Omental fat pad (tissue), 4 donors: ENCODE measurements around the gene PHF5A. TPM values are rescaled to one million over a fixed set of nuclear protein-coding genes. Genes with fewer than 3 reads are reported as not detected.
"Not testable (repeated sequence)": the region's sequence is repeated elsewhere in the genome, so short reads cannot be mapped to it uniquely, and the experiment has no call there.

Experiments used
- ATAC-seq: fragments of 150-250 bp; one replicate; pipeline ENCODE4 v1.9.1; 2016; ENCODE audit warnings: mild to moderate bottlenecking, moderate library complexity; ENCODE audit not compliant: low FRiP score
- DNase-seq: peaks from one replicate; pipeline ENCODE4 v3.0.0-alpha.2; 2019; ENCODE audit warnings: low spot score
- total RNA-seq, 4 donors: library from RNA; depleted of rRNA; stranded (reverse); fragments of >200 nt; gene quantifications; one replicate each; pipeline ENCODE4 v1.1.0, GENCODE V29; 2016
- TF ChIP-seq, protein P1 (sequence below), 3 donors: fragments of 450-650 bp; IDR thresholded peaks; one replicate each; pipeline ENCODE4 v1.5.1; 2016 to 2017; ENCODE audit warnings: antibody characterized with exemption in 3 of 3, mild to moderate bottlenecking in 3 of 3, moderate library complexity in 2 of 3

The PHF5A gene
- total RNA-seq, 4 donors from 2014 or later: 35.2 to 46.8 (median 42.3) TPM

DNA sequence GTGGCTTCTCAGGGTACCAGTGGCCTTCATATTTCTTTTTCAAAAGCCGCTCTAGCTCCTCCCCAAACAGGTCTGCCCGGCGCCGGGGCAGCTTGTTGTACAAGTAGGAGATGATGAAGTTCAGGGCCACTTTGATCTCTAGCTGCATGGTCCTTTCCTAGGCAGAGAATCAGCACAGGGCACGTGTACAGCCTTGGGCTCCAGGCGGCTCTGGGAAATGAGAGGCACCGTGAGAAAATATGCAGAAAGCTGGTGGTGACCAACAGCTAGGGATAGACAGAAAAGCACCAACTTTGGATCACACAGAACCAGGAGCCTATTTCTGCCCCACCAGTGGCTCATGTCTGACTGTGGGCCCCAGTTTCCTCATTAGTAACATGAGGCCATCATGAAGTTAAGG, 31.3 kb downstream of the PHF5A start:
- ATAC-seq (peak; percentile 10), DNase-seq (no peak)
- TF ChIP-seq, protein P1, sequence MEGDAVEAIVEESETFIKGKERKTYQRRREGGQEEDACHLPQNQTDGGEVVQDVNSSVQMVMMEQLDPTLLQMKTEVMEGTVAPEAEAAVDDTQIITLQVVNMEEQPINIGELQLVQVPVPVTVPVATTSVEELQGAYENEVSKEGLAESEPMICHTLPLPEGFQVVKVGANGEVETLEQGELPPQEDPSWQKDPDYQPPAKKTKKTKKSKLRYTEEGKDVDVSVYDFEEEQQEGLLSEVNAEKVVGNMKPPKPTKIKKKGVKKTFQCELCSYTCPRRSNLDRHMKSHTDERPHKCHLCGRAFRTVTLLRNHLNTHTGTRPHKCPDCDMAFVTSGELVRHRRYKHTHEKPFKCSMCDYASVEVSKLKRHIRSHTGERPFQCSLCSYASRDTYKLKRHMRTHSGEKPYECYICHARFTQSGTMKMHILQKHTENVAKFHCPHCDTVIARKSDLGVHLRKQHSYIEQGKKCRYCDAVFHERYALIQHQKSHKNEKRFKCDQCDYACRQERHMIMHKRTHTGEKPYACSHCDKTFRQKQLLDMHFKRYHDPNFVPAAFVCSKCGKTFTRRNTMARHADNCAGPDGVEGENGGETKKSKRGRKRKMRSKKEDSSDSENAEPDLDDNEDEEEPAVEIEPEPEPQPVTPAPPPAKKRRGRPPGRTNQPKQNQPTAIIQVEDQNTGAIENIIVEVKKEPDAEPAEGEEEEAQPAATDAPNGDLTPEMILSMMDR (IDR thresholded peaks at IDR 0.05): no peak

DNA sequence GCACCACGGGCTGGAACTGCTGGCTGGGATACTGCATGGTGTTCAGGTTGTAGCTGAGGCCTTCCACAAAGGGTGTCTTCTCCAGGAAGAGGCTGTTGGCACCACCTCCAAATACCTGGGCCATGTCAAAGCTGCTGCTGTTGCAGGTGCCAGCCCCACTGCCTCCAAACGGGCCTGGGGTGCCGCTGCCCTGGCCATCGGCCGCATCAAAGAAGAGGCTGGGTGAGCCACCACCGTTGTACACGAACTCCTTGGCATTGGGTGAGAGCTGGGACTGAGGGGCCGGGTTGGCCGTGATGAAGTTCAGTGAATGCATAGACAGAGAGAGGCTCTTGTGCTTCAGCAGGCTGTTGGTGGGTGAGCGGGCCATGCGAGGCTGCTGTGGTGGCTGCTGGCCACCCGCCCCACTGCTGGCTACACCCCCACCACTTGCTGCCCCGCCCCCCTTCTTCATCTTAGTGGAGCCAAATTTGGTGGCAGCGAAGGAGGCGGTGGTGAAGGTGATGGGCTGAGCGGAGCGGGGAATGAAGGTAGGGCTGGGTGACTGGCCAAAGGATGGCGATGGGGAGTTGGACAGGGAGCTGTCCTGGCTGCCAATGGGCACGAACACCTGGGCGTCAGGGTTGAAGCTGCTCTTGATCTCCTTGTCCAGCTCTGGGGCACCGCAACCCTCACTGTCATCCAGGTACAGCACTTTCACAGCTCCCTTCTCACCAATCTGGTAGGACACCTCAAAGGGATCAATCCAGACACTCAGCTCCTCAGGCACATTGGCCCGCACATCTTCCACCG, 32.0 kb downstream of the PHF5A start:
- no peak for DNase-seq
- ATAC-seq: no peak
- TF ChIP-seq, protein P1 (IDR thresholded peaks at IDR 0.05): no peak

- ATAC-seq (no peak), DNase-seq (no peak)
- TF ChIP-seq, protein P1 (IDR thresholded peaks at IDR 0.05): no peak
Observed at GRCh38 chr22:41435560-41435959, 32.9 kb downstream of the PHF5A start.

GRCh38 chr22:41434361-41435003, 34.0 kb downstream of the PHF5A start:
- not testable (repeated sequence) for DNase-seq, ATAC-seq

DNA sequence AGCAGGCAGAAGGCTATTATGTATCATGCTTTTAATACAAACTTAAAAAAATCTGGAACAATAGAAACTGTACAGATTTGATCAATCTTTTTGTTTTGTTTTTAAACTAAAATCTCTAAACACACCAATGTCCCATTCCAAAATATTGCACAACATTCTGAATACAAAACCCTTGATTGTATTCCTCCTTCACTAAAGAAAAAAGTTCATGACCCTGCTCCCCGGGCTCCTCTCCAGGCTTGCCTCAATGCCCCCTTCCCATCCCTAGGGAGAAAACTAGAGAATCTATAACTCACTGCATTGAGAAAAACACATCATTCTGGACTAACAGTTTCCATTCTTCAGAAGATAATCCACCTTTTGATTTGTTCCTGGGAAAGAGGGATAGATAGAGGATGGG, 35.0 kb downstream of the PHF5A start:
- not testable (repeated sequence) for DNase-seq, ATAC-seq

DNA sequence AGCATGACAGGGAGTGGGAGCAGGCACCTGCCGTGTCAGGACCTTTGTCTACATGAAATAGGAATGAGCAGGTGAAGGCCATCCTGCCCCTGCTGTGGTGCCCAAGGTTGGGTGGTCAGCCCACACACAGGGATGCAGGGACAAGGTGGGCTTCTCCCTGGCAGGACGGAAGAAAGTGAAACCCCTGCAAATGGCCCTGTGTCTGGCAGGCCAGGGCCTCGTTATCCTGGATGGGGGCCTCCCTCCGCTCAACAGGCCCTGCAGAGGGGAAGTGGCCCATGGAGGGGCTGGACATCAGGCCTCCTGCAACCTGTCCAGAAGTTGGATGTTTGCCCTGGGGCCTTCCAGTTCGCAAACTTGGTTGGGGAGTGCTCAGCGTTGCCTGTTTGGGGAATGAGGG, 36.8 kb downstream of the PHF5A start:
- no peak for DNase-seq
- TF ChIP-seq, protein P1 (IDR thresholded peaks at IDR 0.05): no peak
- ATAC-seq: no peak

DNA sequence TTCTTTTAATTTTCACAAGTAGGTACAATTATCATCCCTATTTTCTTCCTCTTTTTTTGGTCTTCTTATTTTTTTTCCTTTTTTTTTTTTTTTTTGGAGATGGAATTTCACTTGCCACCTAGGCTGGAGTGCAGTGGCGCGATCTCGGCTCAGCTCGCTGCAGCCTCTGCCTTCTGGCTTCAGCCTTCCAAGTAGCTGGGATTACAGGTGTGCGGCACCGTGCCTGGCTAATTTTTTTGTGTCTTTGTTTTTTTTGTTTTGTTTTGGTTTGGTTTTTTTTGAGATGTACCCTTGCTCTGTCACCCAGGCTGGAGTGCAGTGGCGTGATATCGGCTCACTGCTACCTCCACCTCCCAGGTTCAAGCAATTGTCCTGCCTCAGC, 38.5 kb downstream of the PHF5A start:
- DNase-seq (no peak), ATAC-seq (no peak)
- TF ChIP-seq, protein P1 (IDR thresholded peaks at IDR 0.05): no peak
